ENCODE data around the gene TP53I13.

Gene TP53I13

GRCh38 chr17:29617125-29617480, 48.6 kb downstream of the TP53I13 start:
- peak; percentile 40 to 80 for DNase-seq

GRCh38 chr17:29617481-29618271, 49.2 kb downstream of the TP53I13 start:
- DNase-seq: no peak

DNA sequence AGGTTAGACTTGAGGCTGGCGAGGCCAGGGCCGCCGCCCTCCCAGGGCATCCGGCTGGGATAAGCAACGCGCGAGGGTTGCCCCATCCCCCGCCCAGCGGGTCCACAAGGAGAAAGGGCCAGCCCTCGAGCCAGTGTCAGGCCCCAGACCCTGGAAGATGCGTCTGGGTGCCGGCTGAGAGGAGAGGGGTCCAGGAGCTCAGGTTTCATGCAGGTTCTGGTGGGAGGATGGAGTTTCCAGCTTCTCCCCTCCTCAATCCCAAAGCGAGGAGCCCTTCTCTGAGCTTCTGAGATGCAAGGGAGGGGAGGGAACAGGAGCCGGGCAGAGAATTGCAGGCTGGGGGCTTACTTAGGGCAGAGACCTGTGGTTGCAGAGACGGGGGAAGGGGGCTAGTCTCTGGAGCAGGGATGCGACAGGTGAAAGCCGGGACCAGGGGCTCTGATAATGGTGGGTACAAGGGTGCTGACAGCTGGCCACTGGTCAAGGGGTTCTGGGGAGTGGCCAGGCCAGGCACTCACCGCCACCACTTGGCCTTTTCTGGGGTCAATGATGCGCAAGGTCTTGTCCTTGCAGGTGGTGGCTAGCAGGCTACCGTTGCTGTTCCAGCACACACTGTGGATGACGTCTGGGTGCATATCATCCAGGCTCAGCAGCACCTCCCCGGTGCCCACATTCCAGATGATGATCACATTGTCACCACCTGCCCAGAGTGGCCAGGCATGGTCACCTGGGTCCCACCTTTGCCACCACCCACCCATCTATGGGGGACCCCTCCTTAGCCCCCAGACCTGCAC, 50.0 kb downstream of the TP53I13 start:
- DNase-seq: no peak

- DNase-seq: peak; percentile 21 to 44
Measured at GRCh38 chr17:29619251-29619650, 50.8 kb downstream of the TP53I13 start.

DNA sequence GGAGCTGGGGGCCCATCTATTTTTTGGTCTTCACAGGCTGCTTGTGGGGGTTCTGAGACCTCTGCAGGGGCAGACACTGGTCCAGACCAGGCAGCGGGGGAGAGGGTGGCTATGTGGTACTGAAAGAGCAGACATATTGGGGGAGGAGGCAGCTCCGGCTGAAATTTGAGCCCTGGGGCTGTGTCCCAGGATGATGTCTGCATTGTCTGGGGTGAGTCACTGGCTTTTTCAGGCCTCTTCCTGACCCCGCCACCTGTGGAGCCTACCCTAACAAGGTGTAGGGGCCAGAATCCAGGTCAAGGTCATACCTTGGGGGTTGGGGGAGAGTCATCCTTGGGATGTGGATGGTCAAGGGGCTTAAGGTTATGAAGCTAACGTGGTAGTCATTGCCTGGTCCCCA, 51.8 kb downstream of the TP53I13 start:
- no peak for DNase-seq

GRCh38 chr17:29620779-29621500, 52.4 kb downstream of the TP53I13 start:
- no peak for DNase-seq

- no peak for DNase-seq
Measured at GRCh38 chr17:29621751-29622194, 53.3 kb downstream of the TP53I13 start.
